Astrocyte (in vitro differentiated cells and primary cell): ENCODE results near the gene IL1RL2. TPM values are rescaled to one million over a fixed set of nuclear protein-coding genes. Genes with fewer than 3 reads are reported as not detected.

Experiments
- DNase-seq: peaks from one replicate; pipeline ENCODE4 v3.0.0-alpha.2; 2010; ENCODE audit warnings: low read depth
- FAIRE-seq: peaks from 2 replicates; lab custom pipeline; 2011; peaks lifted over from hg19 to GRCh38; lab: Jason Lieb, UNC
- H2AFZ ChIP-seq: 2 replicates; pipeline ENCODE4 v1.6.0; 2012; ENCODE audit warnings: low read depth, low read length, inconsistent platforms
- H3K27ac ChIP-seq: 2 replicates; pipeline ENCODE4 v1.5.1; 2011; ENCODE audit warnings: low read depth, low read length, inconsistent platforms
- H3K27me3 ChIP-seq: 2 replicates; pipeline ENCODE4 v1.6.0; 2011; ENCODE audit warnings: low read length, inconsistent platforms; ENCODE audit not compliant: insufficient read depth
- H3K36me3 ChIP-seq: 2 replicates; pipeline ENCODE4 v1.5.1; 2011; ENCODE audit warnings: low read length, inconsistent platforms; ENCODE audit not compliant: insufficient read depth
- H3K4me1 ChIP-seq: 2 replicates; pipeline ENCODE4 v1.5.1; 2011; ENCODE audit warnings: low read length, inconsistent platforms; ENCODE audit not compliant: insufficient read depth
- H3K4me2 ChIP-seq: 2 replicates; pipeline ENCODE4 v1.6.0; 2012; ENCODE audit warnings: low read length, inconsistent platforms
- H3K4me3 ChIP-seq: 2 replicates; pipeline ENCODE4 v1.5.1; 2011; ENCODE audit warnings: low read depth, mild to moderate bottlenecking, low read length, inconsistent platforms; ENCODE audit not compliant: insufficient read depth
- H3K79me2 ChIP-seq: 2 replicates; pipeline ENCODE4 v1.6.0; 2012; ENCODE audit warnings: mild to moderate bottlenecking, low read length, inconsistent platforms; ENCODE audit not compliant: insufficient read depth
- H3K9ac ChIP-seq: 2 replicates; pipeline ENCODE4 v1.6.0; 2012; ENCODE audit warnings: mild to moderate bottlenecking, low read length, inconsistent platforms
- H3K9me3 ChIP-seq: 2 replicates; pipeline ENCODE4 v1.5.1; 2012; ENCODE audit warnings: low read depth, mild to moderate bottlenecking, low read length, inconsistent platforms; ENCODE audit not compliant: insufficient read depth
- H4K20me1 ChIP-seq: 2 replicates; pipeline ENCODE4 v1.6.0; 2012; ENCODE audit warnings: low read length, inconsistent platforms; ENCODE audit not compliant: insufficient read depth
- H3K27ac Mint-ChIP-seq: one replicate; pipeline ENCODE4 v1.8.0; 2021; ENCODE audit warnings: mild to moderate bottlenecking, mixed read lengths; ENCODE audit not compliant: unreplicated experiment
- H3K27me3 Mint-ChIP-seq: one replicate; pipeline ENCODE4 v1.8.0; 2021; ENCODE audit warnings: low read depth, mixed read lengths; ENCODE audit not compliant: unreplicated experiment
- H3K36me3 Mint-ChIP-seq: one replicate; pipeline ENCODE4 v1.8.0; 2021; ENCODE audit warnings: low read depth, mixed read lengths; ENCODE audit not compliant: unreplicated experiment
- H3K4me1 Mint-ChIP-seq: one replicate; pipeline ENCODE4 v1.8.0; 2021; ENCODE audit warnings: low read depth, mixed read lengths; ENCODE audit not compliant: unreplicated experiment
- H3K4me3 Mint-ChIP-seq: one replicate; pipeline ENCODE4 v1.8.0; 2021; ENCODE audit warnings: mild to moderate bottlenecking, moderate library complexity, mixed read lengths; ENCODE audit not compliant: unreplicated experiment
- H3K9me3 Mint-ChIP-seq: one replicate; pipeline ENCODE4 v1.8.0; 2021; ENCODE audit warnings: mild to moderate bottlenecking, mixed read lengths; ENCODE audit not compliant: unreplicated experiment
- CTCF ChIP-seq: IDR thresholded peaks from 2 replicates; pipeline ENCODE4 v1.5.1; 2011; ENCODE audit warnings: low read depth, mild to moderate bottlenecking, inconsistent platforms, low read length, moderate library complexity; ENCODE audit not compliant: insufficient read depth
- EZH2 ChIP-seq: IDR thresholded peaks from 2 replicates; pipeline ENCODE4 v1.6.1; 2012; ENCODE audit warnings: mild to moderate bottlenecking, low read length, inconsistent platforms; ENCODE audit not compliant: insufficient read depth
- total RNA-seq: library from RNA; stranded (reverse); gene quantifications from 2 replicates; pipeline ENCODE4 v1.2.1, GENCODE V29; 2021

Gene IL1RL2
- total RNA-seq, 1 donor from 2014 or later: 0.43 TPM

GRCh38 chr2:102209474-102209873, 22.7 kb downstream of the IL1RL2 start:
- H3K9me3 ChIP-seq: no peaks in the 10 kb centered on the region
- FAIRE-seq (no peak), DNase-seq (no peak)
- no peak overlapping the region for H2AFZ ChIP-seq
- H3K27me3 ChIP-seq: no peaks in the 10 kb centered on the region
- peaks cover 4% of the 10 kb centered on the region for H3K4me1 Mint-ChIP-seq
- H3K27me3 Mint-ChIP-seq: no peaks in the 10 kb centered on the region
- no peak overlapping the region for H3K9ac ChIP-seq
- no peaks in the 10 kb centered on the region for H3K36me3 Mint-ChIP-seq
- H3K9me3 Mint-ChIP-seq: no peaks in the 10 kb centered on the region
- no peak overlapping the region for H3K4me3 Mint-ChIP-seq
- no peaks in the 10 kb centered on the region for H3K4me1 ChIP-seq
- H3K79me2 ChIP-seq: no peaks in the 10 kb centered on the region
- no peak overlapping the region for H3K4me3 ChIP-seq
- H3K4me2 ChIP-seq: no peak overlapping the region
- no peaks in the 10 kb centered on the region for H4K20me1 ChIP-seq
- TF ChIP-seq CTCF: no peak
- no peak for TF ChIP-seq EZH2
- no peak overlapping the region for H3K27ac ChIP-seq
- no peak overlapping the region for H3K27ac Mint-ChIP-seq
- no peaks in the 10 kb centered on the region for H3K36me3 ChIP-seq

- peaks cover 3% of the 10 kb centered on the region for H3K9me3 ChIP-seq
- no peaks in the 10 kb centered on the region for H3K79me2 ChIP-seq
- H3K9ac ChIP-seq: no peak overlapping the region
- no peak overlapping the region for H3K4me2 ChIP-seq
- no peak overlapping the region for H3K27ac Mint-ChIP-seq
- no peak overlapping the region for H3K4me3 ChIP-seq
- no peak overlapping the region for H2AFZ ChIP-seq
- DNase-seq (no peak), FAIRE-seq (no peak)
- no peaks in the 10 kb centered on the region for H3K4me1 ChIP-seq
- peaks cover 23% of the 10 kb centered on the region for H3K9me3 Mint-ChIP-seq
- no peak overlapping the region for H3K4me3 Mint-ChIP-seq
- H3K27ac ChIP-seq: no peak overlapping the region
- H3K4me1 Mint-ChIP-seq: no peaks in the 10 kb centered on the region
- no peaks in the 10 kb centered on the region for H3K27me3 ChIP-seq
- peaks cover 4% of the 10 kb centered on the region for H3K27me3 Mint-ChIP-seq
- no peaks in the 10 kb centered on the region for H4K20me1 ChIP-seq
- H3K36me3 ChIP-seq: no peaks in the 10 kb centered on the region
- peaks cover 2% of the 10 kb centered on the region for H3K36me3 Mint-ChIP-seq
- TF ChIP-seq CTCF: no peak
- TF ChIP-seq EZH2: no peak
Observed at GRCh38 chr2:102217032-102217431, 30.2 kb downstream of the IL1RL2 start.

GRCh38 chr2:102224824-102225739, 38.3 kb downstream of the IL1RL2 start:
- FAIRE-seq: no peak
- H3K27me3 Mint-ChIP-seq: peaks cover 4% of the 10 kb centered on the region
- TF ChIP-seq EZH2 (no peak), CTCF (no peak)

More at GRCh38 chr2:102224824-102225739, 38.3 kb downstream of the IL1RL2 start:
- H3K9ac ChIP-seq: no peak overlapping the region
- H3K9me3 ChIP-seq: no peaks in the 10 kb centered on the region
- H3K4me3 Mint-ChIP-seq: no peak overlapping the region
- H3K36me3 Mint-ChIP-seq: no peaks in the 10 kb centered on the region
- H3K4me2 ChIP-seq: no peak overlapping the region
- H3K4me3 ChIP-seq: no peak overlapping the region
- H3K27ac Mint-ChIP-seq: no peak overlapping the region
- H2AFZ ChIP-seq: no peak overlapping the region
- peaks cover 17% of the 10 kb centered on the region for H3K4me1 ChIP-seq
- H3K27ac ChIP-seq: no peak overlapping the region
- no peaks in the 10 kb centered on the region for H3K79me2 ChIP-seq
- no peaks in the 10 kb centered on the region for H4K20me1 ChIP-seq
- no peaks in the 10 kb centered on the region for H3K9me3 Mint-ChIP-seq
- peaks cover 22% of the 10 kb centered on the region for H3K4me1 Mint-ChIP-seq
- no peak for DNase-seq
- H3K27me3 ChIP-seq: no peaks in the 10 kb centered on the region
- H3K36me3 ChIP-seq: no peaks in the 10 kb centered on the region
